Measurements from ENCODE around the gene PALLD. TPM values are rescaled to one million over a fixed set of nuclear protein-coding genes. Genes with fewer than 3 reads are reported as not detected.

PALLD gene
- total RNA-seq, 1 donor from 2014 or later = 250 TPM

DNA sequence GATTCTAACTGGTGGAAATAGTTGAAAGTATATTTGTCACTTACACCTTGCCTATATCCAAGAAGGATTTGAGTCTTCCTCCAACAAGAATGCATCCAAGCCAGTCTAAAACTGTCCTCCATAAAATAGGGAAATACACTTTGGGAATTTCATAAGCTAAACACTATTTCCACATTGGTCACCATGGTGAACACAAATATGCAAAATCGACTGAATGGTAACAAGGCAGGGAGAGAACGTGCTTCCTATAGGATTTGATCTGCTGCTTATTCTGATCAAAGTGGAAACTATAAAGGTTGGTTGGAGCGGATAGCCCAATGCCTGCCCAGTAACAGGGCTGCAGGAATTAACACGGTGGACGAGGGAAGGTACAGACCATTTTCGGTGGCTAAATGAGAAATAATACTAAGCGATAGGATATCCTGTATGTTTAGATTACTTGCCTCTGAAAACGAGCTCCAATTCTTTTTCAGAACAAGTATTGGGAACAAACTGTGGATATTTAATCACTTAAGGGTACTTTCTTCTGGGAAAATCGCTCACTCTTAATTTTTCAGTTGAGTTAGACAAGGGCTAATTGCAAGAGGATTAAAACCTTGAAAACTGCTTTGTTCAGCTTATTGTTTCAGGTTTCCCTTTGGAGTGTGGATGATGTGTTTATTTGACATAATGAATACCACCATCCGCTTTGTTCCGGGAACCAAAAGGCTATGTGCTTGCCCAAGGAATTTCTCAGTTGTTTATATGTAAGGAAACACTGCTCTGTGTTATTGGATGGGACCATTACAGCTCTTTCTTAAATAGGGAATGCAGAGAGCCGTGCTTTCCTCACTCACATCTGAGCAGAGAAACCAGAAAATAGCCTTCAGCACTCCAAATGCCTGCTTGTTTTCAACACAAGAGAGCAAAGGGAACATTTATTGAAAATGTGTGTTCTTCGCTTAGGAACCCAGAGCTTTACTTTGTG, 318.8 kb downstream of the PALLD start:
- peak; percentile 35 for DNase-seq (ENCODE audit: low read depth)

DNA sequence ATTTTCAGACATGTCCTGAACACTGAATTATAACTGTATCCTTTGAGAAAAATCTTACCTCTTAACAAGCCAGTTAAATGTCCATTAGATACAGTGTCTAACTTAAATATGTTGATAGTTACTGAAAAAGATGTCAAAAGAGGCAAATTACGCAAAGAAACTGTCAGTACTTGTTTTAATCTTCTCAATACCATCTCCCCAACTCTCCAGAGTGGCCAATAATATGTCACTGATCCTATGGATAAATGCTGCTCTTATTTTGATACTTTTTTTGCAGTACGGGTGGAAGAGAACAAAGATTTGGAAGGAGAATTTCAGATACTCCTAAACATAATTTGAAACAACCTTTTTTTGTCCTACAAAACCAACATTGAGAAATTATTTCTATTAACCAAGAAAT, 320.5 kb downstream of the PALLD start:
- DNase-seq (ENCODE audit: low read depth) = no peak

DNA sequence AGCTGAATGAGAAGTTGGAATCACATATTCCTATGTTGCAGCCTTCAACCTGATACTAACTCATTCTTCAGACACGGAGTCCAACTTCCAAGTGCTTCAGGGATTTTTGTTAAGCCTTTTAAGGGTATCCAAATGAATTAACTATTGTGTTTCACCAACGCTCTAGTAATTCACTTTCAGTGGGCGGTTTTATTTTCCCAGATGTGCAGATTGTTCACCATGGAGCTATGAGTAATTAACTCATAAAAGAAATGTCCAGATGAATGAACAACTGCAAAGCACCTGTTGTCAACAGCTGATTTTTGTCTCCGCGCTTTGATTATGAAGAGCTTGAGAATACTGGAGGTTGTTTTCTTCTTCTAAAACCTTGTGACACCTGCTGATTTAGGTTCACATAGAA, 325.6 kb downstream of the PALLD start:
- peak; percentile 79 for DNase-seq (ENCODE audit: low read depth)

DNA sequence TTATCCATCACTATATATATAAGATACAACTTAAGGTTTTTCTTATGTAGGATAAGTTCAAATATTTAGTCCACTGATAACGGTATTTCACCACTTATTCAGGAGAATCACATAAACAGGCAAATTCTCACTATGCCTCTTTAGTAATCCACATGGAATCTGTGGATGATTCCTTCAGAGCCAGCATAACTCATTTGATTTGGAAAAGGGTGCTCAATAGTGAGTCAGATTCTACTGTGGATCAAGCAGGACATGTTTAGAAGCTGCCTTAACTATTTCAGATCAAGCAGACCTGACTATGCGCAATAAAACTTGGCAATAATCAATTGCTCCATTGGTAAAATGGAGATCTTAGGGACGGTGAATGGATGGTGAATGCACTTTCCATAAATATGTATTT, 329.1 kb downstream of the PALLD start:
- DNase-seq (ENCODE audit: low read depth) = no peak

DNA sequence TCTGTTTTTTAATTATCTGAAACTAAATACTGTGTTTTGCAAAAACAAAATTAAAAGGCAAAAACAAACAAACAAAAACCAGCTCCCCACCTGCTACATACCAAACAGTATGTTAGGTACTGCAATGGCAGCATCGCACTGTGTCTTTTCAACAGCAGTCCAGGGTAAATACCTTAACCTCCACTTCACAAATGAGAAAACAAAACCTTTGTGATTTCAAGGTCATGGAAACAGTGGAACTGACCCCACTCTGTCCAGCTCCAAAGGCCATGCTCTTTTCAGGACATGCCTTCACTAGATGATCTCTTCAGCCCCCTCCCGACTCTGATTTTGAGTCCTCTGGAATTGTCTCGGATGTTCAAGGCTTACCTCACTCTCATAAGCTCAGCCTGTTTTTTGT, 329.8 kb downstream of the PALLD start:
- no peak for DNase-seq (ENCODE audit: low read depth)

DNA sequence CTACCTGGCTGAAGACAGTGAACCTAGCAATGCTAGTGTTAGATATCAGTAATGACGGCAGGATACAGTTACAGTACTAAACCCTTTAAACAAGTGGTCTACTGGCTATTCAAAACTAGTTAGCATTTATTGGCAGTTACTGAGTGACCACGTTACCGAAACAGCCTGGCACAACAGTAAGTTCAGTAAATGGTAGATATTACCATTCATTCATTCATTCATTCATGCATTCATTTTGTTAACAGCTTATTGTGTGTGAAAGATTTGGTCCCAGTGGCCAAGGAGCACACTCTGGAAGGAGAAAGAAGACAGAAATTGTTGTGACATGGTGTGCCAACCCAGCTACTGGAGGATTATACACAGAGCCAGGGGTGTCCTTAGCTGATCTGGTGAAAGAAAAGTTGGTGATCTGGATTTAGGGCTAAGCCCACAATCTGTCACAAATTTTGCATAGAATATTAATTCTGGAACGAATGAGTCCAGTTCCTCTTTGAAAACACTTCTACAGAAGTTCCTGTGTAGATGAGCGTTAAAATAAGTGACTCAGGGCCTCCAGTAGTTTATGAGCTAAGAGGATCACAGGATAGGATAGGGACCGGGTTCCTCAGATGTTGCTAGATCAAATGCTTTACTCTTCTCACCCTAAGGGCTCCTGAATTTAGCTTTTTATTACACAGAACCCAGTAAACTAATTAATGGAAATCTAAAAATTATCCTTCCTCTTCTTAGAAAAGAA, 334.1 kb downstream of the PALLD start:
- DNase-seq (ENCODE audit: low read depth) = no peak

DNA sequence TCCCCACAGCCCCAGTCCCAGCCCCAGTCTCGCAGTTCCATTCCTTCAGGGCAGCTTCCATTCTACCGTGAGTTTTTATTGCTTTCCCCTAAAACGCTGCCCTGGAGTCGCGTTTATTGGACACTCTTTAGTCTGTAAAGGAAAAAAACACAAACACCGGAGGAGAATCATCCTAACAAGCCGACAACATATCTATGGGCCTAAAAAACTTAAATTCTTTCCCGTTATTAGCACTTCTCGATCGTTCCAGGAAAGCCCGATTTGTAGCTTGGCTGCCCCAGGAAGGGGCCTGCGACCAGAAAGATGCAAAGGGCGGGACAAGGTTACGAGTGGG, 334.7 kb downstream of the PALLD start:
- DNase-seq (ENCODE audit: low read depth) = no peak

DNA sequence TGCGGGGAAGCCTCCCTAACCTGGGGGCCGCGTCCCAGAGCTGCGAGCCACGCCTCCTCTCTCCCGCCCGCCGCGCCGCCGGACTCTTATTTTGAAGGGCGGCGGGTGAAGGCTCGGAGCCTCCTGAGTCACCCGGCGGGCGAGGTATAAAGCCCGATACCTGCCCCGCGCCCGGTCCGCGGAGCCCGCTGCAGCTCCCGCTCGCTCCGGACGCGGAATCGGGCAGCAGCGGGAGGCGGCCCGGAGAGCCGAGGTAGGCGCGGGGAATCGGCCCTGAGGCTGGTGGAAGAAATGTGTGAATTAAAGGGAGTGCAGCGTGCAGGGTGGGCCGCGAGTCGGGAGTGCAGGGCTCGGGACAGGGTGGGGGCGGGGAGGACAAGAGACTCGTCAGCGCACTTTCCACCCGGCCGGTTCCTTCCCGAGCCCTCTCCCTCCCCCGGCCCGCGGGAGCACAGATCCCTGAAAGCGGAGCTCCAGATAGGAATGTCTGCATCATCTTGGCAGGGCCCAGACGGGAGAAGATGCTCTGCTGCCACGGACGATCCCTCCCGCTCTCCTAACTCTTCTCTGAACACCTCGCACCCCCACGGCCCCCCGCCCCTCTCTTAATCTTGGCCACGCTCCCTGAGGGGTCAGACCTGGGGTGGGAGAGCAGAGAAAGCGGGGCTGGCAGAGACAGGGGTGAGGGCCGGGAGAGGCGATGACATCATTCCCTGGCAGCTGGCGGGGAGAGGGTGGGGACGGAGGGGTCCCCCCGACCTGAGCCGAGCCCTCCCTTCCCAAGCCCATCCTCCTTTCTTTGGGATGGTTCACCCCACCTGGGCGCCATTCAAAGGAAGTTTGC, 335.3 kb downstream of the PALLD start:
- peak; percentile 87 for DNase-seq (ENCODE audit: low read depth)

DNA sequence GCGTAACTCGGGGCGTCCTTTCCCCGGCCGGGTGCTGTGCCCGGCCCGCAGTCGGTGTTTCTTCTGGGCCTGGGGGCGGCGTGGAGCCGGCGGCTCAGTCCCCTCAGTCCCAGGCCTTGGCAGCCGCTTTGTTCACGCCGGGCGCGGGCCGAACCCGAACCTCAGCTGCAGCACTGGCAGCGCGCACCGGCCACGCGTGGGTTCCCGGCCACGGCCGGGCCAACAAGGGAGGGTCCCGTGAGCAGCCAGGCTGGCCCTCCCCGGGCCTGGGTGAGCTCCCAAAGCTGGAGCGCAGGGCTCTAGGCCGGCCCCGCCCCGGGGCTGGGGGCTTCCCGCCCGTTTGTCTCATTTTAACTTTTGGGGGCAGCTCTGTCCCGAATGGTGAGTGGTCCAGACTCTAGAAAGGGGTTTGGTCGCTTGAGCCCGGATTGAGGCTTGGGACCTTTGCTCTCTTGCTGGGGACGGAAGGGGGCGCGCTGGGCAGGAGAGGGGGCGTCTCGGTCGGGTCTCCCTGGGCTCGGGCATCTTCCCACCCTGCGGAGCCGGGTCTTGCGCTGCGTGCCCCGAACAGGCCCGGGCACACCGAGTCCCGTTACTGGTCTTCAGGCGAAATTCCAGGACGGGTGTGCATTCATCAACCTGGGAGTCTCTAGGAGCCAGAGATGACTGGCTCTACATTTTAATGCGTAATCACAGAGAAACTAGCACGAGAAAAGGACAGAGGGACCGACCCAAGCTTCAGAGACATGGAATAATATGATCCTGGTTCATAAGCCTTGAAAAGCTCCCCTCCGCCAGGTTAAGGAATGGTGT, 336.1 kb downstream of the PALLD start:
- DNase-seq (ENCODE audit: low read depth) = peak; percentile 58

DNA sequence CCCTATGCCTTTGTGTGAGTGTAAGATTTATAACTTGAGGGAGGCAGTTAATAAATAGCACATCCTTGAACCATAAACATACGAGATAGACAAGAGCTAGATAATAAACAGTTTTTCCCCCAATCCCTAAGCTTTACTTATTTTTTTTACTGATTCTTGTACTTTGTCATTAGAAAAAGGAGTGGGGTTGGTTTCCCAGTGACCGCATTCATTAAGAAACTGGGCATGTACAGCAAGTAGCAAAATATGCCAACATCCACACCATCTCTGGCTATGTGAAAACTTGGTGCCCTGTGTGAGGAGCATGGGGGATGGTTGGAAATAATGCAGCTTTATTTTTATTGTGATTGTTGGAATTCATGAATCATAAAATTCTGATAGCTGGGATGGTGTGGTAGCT, 337.0 kb downstream of the PALLD start:
- no peak for DNase-seq (ENCODE audit: low read depth)

DNA sequence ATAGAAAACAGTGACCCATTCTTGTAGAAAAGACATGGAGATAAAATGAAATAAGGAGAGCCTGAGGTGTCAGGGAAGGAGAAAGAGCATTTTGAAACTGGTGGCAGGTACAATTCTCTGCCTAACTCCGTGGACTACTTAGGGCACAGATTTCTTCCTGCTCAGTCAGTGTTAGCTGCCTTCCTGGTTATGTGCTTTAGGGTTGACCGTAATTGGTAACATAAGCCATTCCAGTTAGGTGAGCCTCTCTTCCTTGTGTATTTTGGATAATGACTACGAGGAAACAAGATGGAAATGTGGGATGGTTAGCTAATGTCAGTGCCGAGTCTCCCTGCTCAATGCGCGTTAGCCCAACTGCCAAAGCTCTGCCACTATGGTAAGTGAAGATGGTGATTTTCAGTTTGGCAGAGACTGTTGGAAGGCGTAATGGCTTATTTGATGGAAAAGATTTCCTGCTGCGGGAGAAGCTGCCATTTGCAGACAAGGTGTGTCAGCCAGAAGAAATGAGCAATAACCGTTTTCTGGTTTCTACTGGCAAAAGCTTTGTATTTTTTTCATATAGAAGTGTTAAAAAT, 339.1 kb downstream of the PALLD start:
- no peak for DNase-seq (ENCODE audit: low read depth)

DNA sequence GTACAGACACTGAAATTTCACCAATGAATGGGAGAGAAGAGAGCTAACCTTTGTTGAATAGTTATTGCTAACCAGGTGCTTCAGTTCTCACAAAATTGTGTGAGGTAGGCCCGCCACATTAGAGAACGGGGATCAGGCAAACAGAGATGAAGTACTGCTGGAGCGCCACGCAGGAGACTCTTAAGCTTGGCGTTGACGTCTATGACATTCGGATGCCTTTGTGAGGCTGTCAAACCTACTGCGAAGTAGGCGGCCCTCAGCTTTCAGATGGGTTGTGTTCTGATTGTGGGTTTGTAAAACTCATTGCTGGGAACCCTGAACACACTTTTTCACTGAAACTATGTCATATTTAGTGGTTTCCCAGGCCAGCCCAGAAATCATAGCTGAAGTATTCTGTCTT, 339.6 kb downstream of the PALLD start:
- no peak for DNase-seq (ENCODE audit: low read depth)

DNA sequence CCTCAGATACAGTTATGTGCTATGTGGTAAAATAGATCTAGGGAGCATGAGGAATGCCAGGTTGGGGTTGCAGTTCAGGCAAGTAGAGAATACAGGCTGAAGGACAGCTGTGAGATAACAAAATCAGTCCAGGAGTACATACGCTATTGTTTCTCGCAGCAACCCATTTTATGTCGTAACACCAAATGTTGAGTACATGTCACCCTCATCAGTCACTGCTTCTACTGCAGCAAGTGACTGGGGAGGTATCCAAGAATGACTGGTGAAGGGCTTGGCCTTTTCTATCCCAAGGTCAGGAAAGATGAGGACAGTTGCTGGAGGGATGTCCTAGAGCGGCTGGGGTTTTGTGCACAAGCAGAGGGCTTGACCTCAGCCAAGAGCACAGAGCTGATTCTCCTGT, 341.1 kb downstream of the PALLD start:
- DNase-seq (ENCODE audit: low read depth) = no peak

DNA sequence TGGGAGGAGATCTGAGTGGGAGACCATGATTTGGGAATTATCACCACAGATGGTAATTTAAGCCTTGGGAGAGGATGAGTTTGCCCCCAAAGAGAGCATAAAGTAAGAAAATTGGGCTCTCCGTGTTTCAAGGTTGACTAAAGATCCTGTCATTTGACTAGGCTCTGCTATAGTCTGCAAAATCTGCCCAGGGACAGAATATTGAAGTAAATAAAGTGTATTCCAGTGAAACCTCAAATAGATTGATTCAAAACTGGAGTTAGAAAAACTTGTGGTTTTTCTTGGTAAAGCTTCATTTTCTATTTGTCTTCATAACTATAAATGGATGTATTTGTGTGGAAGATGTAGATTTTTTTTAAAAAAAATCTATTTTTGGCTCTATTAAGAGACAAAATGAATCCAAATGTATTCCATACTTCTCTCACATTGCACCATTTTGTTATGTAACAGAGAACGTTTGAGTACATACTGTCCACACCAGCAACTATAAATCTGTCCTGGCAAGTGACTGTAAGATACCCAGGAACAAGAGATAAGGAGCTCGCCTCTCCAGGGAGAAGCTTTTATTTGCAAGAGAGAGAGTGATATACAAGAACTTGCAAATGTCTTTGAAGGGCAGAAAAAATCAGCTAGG, 343.0 kb downstream of the PALLD start:
- no peak for DNase-seq (ENCODE audit: low read depth)

DNA sequence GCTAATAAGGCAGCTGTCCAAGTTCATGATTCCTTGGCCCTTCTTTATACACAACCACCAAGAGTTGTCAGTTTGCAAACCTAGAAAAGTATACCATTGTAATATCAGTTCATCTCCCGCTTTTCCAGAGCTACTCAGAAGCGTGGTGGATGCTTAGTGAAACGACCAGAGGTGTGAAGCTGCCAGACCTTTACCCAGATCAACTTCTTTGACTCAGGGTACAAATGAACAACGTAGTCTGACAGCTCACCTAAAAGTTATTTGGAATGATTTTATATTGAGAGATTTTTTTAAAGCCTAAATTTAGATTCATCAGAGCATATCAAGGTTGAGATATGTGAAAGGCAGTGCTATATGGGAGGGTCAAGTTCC, 343.5 kb downstream of the PALLD start:
- no peak for DNase-seq (ENCODE audit: low read depth)

DNA sequence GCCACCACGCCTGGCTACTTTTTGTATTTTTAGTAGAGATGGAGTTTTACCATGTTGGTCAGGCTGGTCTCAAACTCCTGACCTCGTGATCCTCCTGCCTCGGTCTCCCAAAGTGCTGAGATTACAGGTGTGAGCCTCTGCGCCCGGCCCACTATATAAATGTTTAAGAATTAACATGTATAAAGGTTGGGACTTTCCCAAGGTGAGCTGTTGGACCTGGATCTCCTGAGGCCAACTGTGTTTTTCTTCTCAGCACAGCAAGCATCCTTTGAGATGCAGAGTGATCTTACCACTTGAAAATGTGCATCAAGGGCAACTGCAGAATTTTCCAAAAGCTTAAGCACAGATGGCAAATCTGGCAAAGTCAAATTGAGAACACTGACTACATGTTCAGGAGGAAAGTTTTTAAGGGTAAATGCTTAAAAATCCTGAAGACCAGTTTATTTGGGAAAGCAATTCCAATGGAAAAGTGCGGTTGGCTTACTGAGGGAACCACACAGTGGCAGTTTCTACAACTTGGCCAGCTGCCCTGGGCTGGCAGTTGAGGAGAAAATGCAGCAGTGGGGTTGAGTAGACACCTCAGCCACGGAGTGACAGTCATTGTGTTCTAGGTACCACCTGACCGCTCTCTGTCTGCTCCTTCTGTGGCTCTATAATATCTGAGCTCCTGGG, 344.3 kb downstream of the PALLD start:
- peak; percentile 70 for DNase-seq (ENCODE audit: low read depth)

DNA sequence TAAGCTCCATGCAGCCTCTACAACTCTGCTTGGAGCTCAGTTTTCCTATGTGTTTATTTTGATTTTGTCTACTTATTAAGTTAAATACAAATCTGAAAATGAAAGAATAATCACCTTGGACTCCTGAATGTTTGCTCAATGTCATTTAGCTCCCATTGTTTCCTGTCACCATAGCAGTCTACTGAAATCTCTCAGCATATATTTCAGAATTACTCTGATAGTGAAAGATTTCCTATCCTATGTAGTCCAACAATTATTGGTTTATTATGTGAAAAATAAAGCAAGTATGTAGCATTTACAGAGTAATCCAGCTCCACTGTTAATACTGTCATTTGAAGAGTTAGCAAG, 344.8 kb downstream of the PALLD start:
- no peak for DNase-seq (ENCODE audit: low read depth)

DNA sequence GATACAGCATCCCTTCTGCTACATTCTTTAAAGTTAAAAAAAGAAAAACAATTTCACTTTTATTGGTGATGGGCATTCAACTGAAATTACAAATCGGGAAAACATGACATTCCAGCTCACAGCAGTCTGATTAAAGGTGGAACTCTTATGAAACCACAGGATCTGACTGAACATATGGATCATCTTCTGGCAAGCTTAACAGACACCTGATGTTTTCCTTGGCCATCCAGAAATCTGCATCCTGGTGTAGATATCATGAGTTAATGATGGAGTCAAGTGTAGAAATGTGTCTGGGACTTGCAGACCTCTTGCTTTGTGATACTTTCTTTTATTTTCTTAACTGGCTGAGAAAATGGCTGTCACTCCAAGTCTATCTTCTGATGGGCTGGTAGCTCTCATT, 345.3 kb downstream of the PALLD start:
- no peak for DNase-seq (ENCODE audit: low read depth)

DNA sequence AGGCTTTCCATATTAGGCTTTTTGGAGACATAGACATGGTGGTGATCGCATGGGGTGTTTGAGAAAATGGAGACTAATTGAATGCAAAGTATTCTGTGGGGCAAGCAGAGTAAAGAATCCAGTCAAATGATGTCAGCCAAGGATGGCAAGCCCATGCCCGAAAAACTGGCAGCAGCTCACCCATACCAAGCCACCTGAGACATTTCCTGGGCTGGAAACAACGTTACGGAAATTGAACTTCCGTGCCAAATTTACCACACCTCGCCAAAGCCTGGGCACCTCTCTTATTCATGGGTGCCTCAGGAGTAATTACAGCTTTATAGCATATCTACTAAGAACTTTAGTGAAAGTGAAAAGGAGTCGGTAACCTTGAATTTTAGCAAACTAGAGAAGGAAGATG, 346.8 kb downstream of the PALLD start:
- DNase-seq (ENCODE audit: low read depth) = no peak

Measured in myocyte (in vitro differentiated cells).